HepG2 (cell line): ENCODE results near the gene C1GALT1. TPM values are rescaled to one million over a fixed set of nuclear protein-coding genes. Genes with fewer than 3 reads are reported as not detected.

Experiments used
- CCAR2 ChIP-seq: fragments of 200-400 bp; formaldehyde crosslinking; optimal IDR thresholded peaks from 2 replicates; pipeline ENCODE3; 2018; ENCODE audit warnings: low read depth, mild to moderate bottlenecking, low read length, moderate library complexity
- ELF1 ChIP-seq: sonication (generic); formaldehyde crosslinking; IDR thresholded peaks from 2 replicates; pipeline ENCODE4 v1.4.0; 2020; ENCODE audit warnings: missing genetic modification reagents
- GATAD2A ChIP-seq: IDR thresholded peaks from 2 replicates; pipeline ENCODE4 v1.6.1; 2016
- HMG20A ChIP-seq: IDR thresholded peaks from 2 replicates; pipeline ENCODE4 v1.6.1; 2016; ENCODE audit warnings: borderline replicate concordance
- IKZF5 ChIP-seq: IDR thresholded peaks from 2 replicates; pipeline ENCODE4 v1.6.1; 2018; ENCODE audit warnings: missing genetic modification reagents, mild to moderate bottlenecking, missing compliant biosample characterization
- NAIF1 ChIP-seq: sonication (generic); formaldehyde crosslinking; IDR thresholded peaks from 2 replicates; pipeline ENCODE4 v1.5.0; 2020; ENCODE audit warnings: mild to moderate bottlenecking, missing genetic modification reagents, borderline replicate concordance
- PHF8 ChIP-seq: sonication (generic); formaldehyde crosslinking; IDR thresholded peaks from 2 replicates; pipeline ENCODE4 v1.5.0; 2020; ENCODE audit warnings: missing genetic modification reagents
- PTBP1 ChIP-seq: fragments of 200-400 bp; formaldehyde crosslinking; IDR thresholded peaks from 2 replicates; pipeline ENCODE4 v1.6.1; 2018; ENCODE audit warnings: low read length, low read depth; ENCODE audit not compliant: poor library complexity, severe bottlenecking
- RBM39 ChIP-seq: fragments of 200-400 bp; formaldehyde crosslinking; IDR thresholded peaks from one replicate; pipeline ENCODE4 v1.6.1; 2018; ENCODE audit warnings: antibody characterized with exemption, mild to moderate bottlenecking, low read depth, low read length; ENCODE audit not compliant: poor library complexity, severe bottlenecking
- REST ChIP-seq, 2 experiments: IDR thresholded peaks; 2 replicates each; pipeline ENCODE4 v1.6.1; 2011 to 2012; ENCODE audit warnings: low read length in 2 of 2, borderline replicate concordance in 1 of 2, low read depth in 1 of 2, mild to moderate bottlenecking in 1 of 2, moderate library complexity in 1 of 2
- REXO4 ChIP-seq: sonication (generic); formaldehyde crosslinking; IDR thresholded peaks from 2 replicates; pipeline ENCODE4 v1.8.0; 2022; ENCODE audit warnings: missing genetic modification reagents, mild to moderate bottlenecking, borderline replicate concordance
- SAFB2 ChIP-seq: sonication (generic); formaldehyde crosslinking; IDR thresholded peaks from 2 replicates; pipeline ENCODE4 v1.5.1; 2020; ENCODE audit warnings: missing genetic modification reagents, low read depth, mild to moderate bottlenecking, borderline replicate concordance
- ZFYVE20 ChIP-seq: sonication (generic); formaldehyde crosslinking; IDR thresholded peaks from 2 replicates; pipeline ENCODE4 v1.8.0; 2023; ENCODE audit warnings: low read depth, mild to moderate bottlenecking, moderate library complexity, missing genetic modification reagents, borderline replicate concordance
- ZNF800 ChIP-seq: sonication (generic); formaldehyde crosslinking; IDR thresholded peaks from 2 replicates; pipeline ENCODE4 v1.4.0; 2020; ENCODE audit warnings: missing genetic modification reagents
- ZNF83 ChIP-seq: sonication (generic); formaldehyde crosslinking; IDR thresholded peaks from 2 replicates; pipeline ENCODE4 v1.4.0; 2020; ENCODE audit warnings: missing genetic modification reagents, mild to moderate bottlenecking, borderline replicate concordance
- ZNF883 ChIP-seq: sonication (generic); formaldehyde crosslinking; IDR thresholded peaks from 2 replicates; pipeline ENCODE4 v1.5.1; 2020; ENCODE audit warnings: mild to moderate bottlenecking, missing genetic modification reagents; ENCODE audit errors: not compliant biosample characterization
- polyA plus RNA-seq, 8 experiments: library from polyadenylated mRNA; depleted of rRNA in 3 of 8; stranded (reverse) in 7 of 8; unstranded in 1 of 8; fragments of >200 nt; fragmentation: Illumina TruSeq in 4 of 8; extraction: Trizol in 4 of 8; gene quantifications; 2 replicates each; pipeline versions ENCODE4 v1.2.1 to v1.2.3, GENCODE V29; 2011 to 2016; ENCODE audit warnings: low read depth in 4 of 8, missing spikeins in 1 of 8, mixed read lengths in 1 of 8; ENCODE audit not compliant: insufficient read depth in 1 of 8
- total RNA-seq, 5 experiments: library from RNA; depleted of rRNA; stranded (reverse); fragments of >200 nt; fragmentation: Illumina TruSeq; extraction: Trizol; gene quantifications; 2 replicates each; pipeline ENCODE4 v1.2.3, GENCODE V29; 2016; ENCODE audit warnings: low read depth in 1 of 5
- TF ChIP-seq, protein P1 (sequence below): sonication (generic); formaldehyde crosslinking; conservative IDR thresholded peaks from 2 replicates; pipeline ENCODE4 v1.8.0; 2022; ENCODE audit warnings: low read depth, missing genetic modification reagents
- TF ChIP-seq, protein P2 (sequence below): sonication (generic); formaldehyde crosslinking; IDR thresholded peaks from 2 replicates; pipeline ENCODE4 v1.5.0; 2020; ENCODE audit warnings: missing genetic modification reagents

The C1GALT1 gene
- total and polyA plus RNA-seq, 2 of the 13 experiments (the other 11 are each of a cell fraction or from before 2014, with no cell fraction given): 57.1 to 65.9 TPM

- TF ChIP-seq ZNF883 (CRISPR knock-in tag) (peak; percentile 92), RBM39 (peak; percentile 72), PHF8 (CRISPR knock-in tag) (peak; percentile 77; the same call in 1 of the 2 replicates), CCAR2 (no peak), REST (IDR thresholded peaks at IDR 0.05; ENCODE audit: borderline replicate concordance in 1 of 2, low read depth in 1 of 2, low read length in 2 of 2) (peak in 1 of 2 experiments; percentile 69; a peak in 1 of 4 replicates), REXO4 (no peak), GATAD2A (CRISPR knock-in tag) (peak; percentile 53; the same call in 1 of the 2 replicates), ZNF83 (CRISPR knock-in tag) (no peak), SAFB2 (CRISPR knock-in tag) (peak; percentile 77), ZNF800 (peak; percentile 74; the same call in 1 of the 2 replicates), HMG20A (peak; percentile 52; the same call in 1 of the 2 replicates), NAIF1 (CRISPR knock-in tag) (peak; percentile 57; the same call in 1 of the 2 replicates), PTBP1 (no peak), IKZF5 (CRISPR knock-in tag) (peak; percentile 92), ELF1 (no peak), ZFYVE20 (no peak)
- TF ChIP-seq, protein P1, sequence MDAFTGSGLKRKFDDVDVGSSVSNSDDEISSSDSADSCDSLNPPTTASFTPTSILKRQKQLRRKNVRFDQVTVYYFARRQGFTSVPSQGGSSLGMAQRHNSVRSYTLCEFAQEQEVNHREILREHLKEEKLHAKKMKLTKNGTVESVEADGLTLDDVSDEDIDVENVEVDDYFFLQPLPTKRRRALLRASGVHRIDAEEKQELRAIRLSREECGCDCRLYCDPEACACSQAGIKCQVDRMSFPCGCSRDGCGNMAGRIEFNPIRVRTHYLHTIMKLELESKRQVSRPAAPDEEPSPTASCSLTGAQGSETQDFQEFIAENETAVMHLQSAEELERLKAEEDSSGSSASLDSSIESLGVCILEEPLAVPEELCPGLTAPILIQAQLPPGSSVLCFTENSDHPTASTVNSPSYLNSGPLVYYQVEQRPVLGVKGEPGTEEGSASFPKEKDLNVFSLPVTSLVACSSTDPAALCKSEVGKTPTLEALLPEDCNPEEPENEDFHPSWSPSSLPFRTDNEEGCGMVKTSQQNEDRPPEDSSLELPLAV (CRISPR knock-in tag): 0 out of 2 replicates have a peak, but pooled peaks have one; percentile 59
- TF ChIP-seq, protein P2, sequence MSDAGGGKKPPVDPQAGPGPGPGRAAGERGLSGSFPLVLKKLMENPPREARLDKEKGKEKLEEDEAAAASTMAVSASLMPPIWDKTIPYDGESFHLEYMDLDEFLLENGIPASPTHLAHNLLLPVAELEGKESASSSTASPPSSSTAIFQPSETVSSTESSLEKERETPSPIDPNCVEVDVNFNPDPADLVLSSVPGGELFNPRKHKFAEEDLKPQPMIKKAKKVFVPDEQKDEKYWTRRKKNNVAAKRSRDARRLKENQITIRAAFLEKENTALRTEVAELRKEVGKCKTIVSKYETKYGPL (CRISPR knock-in tag): peak; percentile 56; the same call in 1 of the 2 replicates
These were observed at the start of gene C1GALT1 (continued) for GRCh38 chr7:7182156-7183060.
